Measurements from ENCODE around the gene PLSCR3. TPM values are rescaled to one million over a fixed set of nuclear protein-coding genes. Genes with fewer than 3 reads are reported as not detected.

The PLSCR3 gene
- total RNA-seq, 4 donors from 2014 or later, result 16.8 to 38.1 (median 17.7) TPM

DNA sequence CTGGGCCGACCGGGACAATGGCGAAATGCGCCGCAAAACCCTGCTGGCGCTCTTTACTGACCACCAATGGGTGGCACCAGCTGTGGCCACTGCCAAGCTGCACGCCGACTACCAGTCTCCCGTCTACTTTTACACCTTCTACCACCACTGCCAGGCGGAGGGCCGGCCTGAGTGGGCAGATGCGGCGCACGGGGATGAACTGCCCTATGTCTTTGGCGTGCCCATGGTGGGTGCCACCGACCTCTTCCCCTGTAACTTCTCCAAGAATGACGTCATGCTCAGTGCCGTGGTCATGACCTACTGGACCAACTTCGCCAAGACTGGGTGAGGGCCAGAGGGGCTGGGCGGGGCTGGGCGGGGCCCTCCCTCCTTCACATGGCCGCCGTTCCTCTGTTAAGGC is 21.5 kb upstream of the PLSCR3 start:
- Histone ChIP-seq H3K4me1 (no peaks in the 10 kb centered on the region), H3K4me3 (no peak overlapping the region), H3K36me3 (peaks cover 0 to 43% of the 10 kb centered on the region in 2 donors), H3K27me3 (peaks cover 14% of the 10 kb centered on the region), H3K27ac (no peak overlapping the region), H3K9me3 (no peaks in the 10 kb centered on the region)
- TF ChIP-seq EP300 (IDR thresholded peaks at IDR 0.05), result no peak
- no peak for TF ChIP-seq POLR2AphosphoS5 (IDR thresholded peaks at IDR 0.05)
- no peak for TF ChIP-seq CTCF (IDR thresholded peaks at IDR 0.05)
- TF ChIP-seq POLR2A (IDR thresholded peaks at IDR 0.05), result no peak
- WGBS, 2 donors (ENCODE audit: low coverage in 1 of 2), result 73 to 92% methylated on average over 3 to 12 of the region's 23 CpGs
- no peak for ATAC-seq

GRCh38 chr17:7414837-7415236 is 20.5 kb upstream of the PLSCR3 start:
- Histone ChIP-seq H3K9me3 (no peaks in the 10 kb centered on the region), H3K27me3 (peaks cover 4% of the 10 kb centered on the region), H3K36me3 (peaks cover 0 to 53% of the 10 kb centered on the region in 2 donors), H3K27ac (no peak overlapping the region), H3K4me1 (no peaks in the 10 kb centered on the region), H3K4me3 (no peak overlapping the region)
- WGBS, 2 donors (ENCODE audit: low coverage in 1 of 2), result no CpG with 5 or more reads among the region's 14 CpGs
- TF ChIP-seq CTCF (IDR thresholded peaks at IDR 0.05) (no peak), POLR2AphosphoS5 (IDR thresholded peaks at IDR 0.05) (no peak), POLR2A (IDR thresholded peaks at IDR 0.05) (no peak), EP300 (IDR thresholded peaks at IDR 0.05) (no peak)
- no peak for ATAC-seq

DNA sequence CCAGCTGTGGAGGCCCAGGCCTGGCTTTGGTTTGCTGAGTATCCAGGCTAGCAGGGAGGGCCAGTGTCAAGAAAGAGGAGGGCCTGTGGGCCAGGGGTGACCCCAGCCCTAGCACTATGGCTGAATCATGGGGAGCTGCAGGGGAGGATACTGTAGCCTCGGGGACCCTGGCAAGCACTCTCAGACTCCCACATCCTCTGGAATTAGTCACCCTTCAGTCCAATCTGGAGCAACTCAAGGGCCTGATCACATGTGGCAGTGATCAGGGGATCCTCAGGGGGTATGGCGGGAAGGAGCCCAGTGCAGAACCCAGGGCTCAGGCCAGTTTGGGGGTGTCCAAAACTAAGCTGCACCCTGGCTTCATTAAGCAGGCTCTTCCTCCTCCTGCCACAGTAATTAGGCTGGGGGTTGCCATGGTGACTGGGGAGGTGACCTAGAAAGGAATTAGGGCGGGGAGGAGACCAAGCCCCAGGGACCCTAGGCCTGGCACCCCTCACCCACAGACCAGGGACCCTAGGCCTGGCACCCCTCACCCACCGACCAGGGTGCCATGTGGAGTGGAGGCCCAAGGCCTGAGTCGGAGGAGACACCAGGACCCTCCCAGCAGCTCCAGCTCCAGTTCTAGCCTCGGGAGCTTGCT is 19.1 kb upstream of the PLSCR3 start:
- Histone ChIP-seq H3K9me3 (no peaks in the 10 kb centered on the region), H3K27ac (no peak overlapping the region), H3K4me3 (no peak overlapping the region), H3K27me3 (no peaks in the 10 kb centered on the region), H3K4me1 (no peaks in the 10 kb centered on the region), H3K36me3 (peaks cover 0 to 66% of the 10 kb centered on the region in 2 donors)
- ATAC-seq, result no peak
- TF ChIP-seq CTCF (IDR thresholded peaks at IDR 0.05), result no peak
- TF ChIP-seq EP300 (IDR thresholded peaks at IDR 0.05), result no peak
- no peak for TF ChIP-seq POLR2AphosphoS5 (IDR thresholded peaks at IDR 0.05)
- TF ChIP-seq POLR2A (IDR thresholded peaks at IDR 0.05), result no peak
- 60% methylated on average over 1 of the region's 6 CpGs; no CpG with 5 or more reads in 1 of the 2 donors for WGBS, 2 donors (ENCODE audit: low coverage in 1 of 2)

GRCh38 chr17:7411427-7411750 is 17.1 kb upstream of the PLSCR3 start:
- Histone ChIP-seq H3K27me3 (no peaks in the 10 kb centered on the region), H3K27ac (no peak overlapping the region), H3K36me3 (peaks cover 0 to 53% of the 10 kb centered on the region in 2 donors), H3K9me3 (no peaks in the 10 kb centered on the region), H3K4me1 (peaks cover 0 to 17% (median 2%) of the 10 kb centered on the region in 3 donors), H3K4me3 (no peak overlapping the region)
- ATAC-seq, result no peak
- 83% methylated on average over 3 of the region's 8 CpGs; no CpG with 5 or more reads in 1 of the 2 donors for WGBS, 2 donors (ENCODE audit: low coverage in 1 of 2)
- TF ChIP-seq EP300 (IDR thresholded peaks at IDR 0.05) (no peak), POLR2A (IDR thresholded peaks at IDR 0.05) (no peak), CTCF (IDR thresholded peaks at IDR 0.05) (no peak), POLR2AphosphoS5 (IDR thresholded peaks at IDR 0.05) (no peak)

Data from gastroesophageal sphincter (tissue), 4 donors.